ENCODE results near the gene LRP4.

- no peak for TF ChIP-seq POLR2A (IDR thresholded peaks at IDR 0.05; ENCODE audit: low read depth, low read length)
- TF ChIP-seq POLR2AphosphoS5 (IDR thresholded peaks at IDR 0.05; ENCODE audit: low read depth, low read length), result no peak
Observed at GRCh38 chr11:46832511-46833214, 85.7 kb downstream of the LRP4 start.
